Stomach (tissue), 9 donors: ENCODE measurements around the gene CCDC137. TPM values are rescaled to one million over a fixed set of nuclear protein-coding genes. Genes with fewer than 3 reads are reported as not detected.

Experiments
- DNase-seq, 2 donors: peaks; one replicate each; pipeline versions ENCODE4 v3.0.0 to v3.0.0-alpha.2; 2013 to 2019
- H3K27ac ChIP-seq, 5 donors: fragments of 200-600 bp in 4 of 5; sonication (generic) in 4 of 5; one replicate each; pipeline ENCODE4 v1.5.1; 2013 to 2019; ENCODE audit warnings: mild to moderate bottlenecking in 1 of 5, moderate library complexity in 1 of 5
- H3K27me3 ChIP-seq, 3 donors: fragments of 200-600 bp; sonication (generic); one replicate each; pipeline ENCODE4 v1.5.1; 2017 to 2019; ENCODE audit warnings: mixed run types in 1 of 3
- H3K36me3 ChIP-seq, 4 donors: fragments of 200-600 bp; sonication (generic); 1 replicate in 3 of 4; 2 replicates in 1 of 4; pipeline ENCODE4 v1.5.1; 2016 to 2019
- H3K4me1 ChIP-seq, 4 donors: fragments of 200-600 bp; sonication (generic); one replicate each; pipeline ENCODE4 v1.5.1; 2016 to 2019
- H3K4me3 ChIP-seq, 4 donors: fragments of 200-600 bp; sonication (generic) in 3 of 4; one replicate each; pipeline ENCODE4 v1.5.1; 2016 to 2019; ENCODE audit warnings: mild to moderate bottlenecking in 1 of 4
- H3K9me3 ChIP-seq, 4 donors: fragments of 200-600 bp; sonication (generic); one replicate each; pipeline ENCODE4 v1.5.1; 2016 to 2019
- CTCF ChIP-seq, 7 experiments: fragments of 450-650 bp in 4 of 7; fragments of 200-600 bp in 3 of 7; sonication (generic) in 3 of 7; IDR thresholded peaks; one replicate each; pipeline ENCODE4 v1.5.1; 2016 to 2019; ENCODE audit warnings: antibody characterized with exemption in 7 of 7, control low read depth in 2 of 7, mild to moderate bottlenecking in 1 of 7
- EP300 ChIP-seq: sonication (generic); formaldehyde crosslinking; IDR thresholded peaks from one replicate; pipeline ENCODE4 v1.6.1; 2017; ENCODE audit warnings: antibody characterized with exemption
- POLR2A ChIP-seq, 4 donors: fragments of 450-650 bp; IDR thresholded peaks; one replicate each; pipeline ENCODE4 v1.6.1; 2016; ENCODE audit warnings: antibody characterized with exemption in 4 of 4, control low read depth in 2 of 4, mild to moderate bottlenecking in 1 of 4, moderate library complexity in 1 of 4
- POLR2AphosphoS5 ChIP-seq, 3 donors: sonication (generic); formaldehyde crosslinking; IDR thresholded peaks; one replicate each; pipeline ENCODE4 v1.6.1; 2016; ENCODE audit warnings: antibody characterized with exemption in 3 of 3
- WGBS, 5 donors: extraction: QIAGEN DNeasy Blood & Tissue Kit in 3 of 5; methylation state at CpG; one replicate each; pipeline versions ENCODE4 v1.1.5 to v1.1.7; 2013 to 2018; 5-methylcytosine and 5-hydroxymethylcytosine counted together
- intact Hi-C: fragments of 100-400 bp; cut with DNase I; formaldehyde crosslinking; loops from one replicate; pipeline ENCODE4 v1.15.1; 2023; ENCODE audit warnings: low total_unique reads
- polyA plus RNA-seq, 3 donors: library from polyadenylated mRNA; stranded (reverse); fragments of 200-250 nt; gene quantifications; one replicate each; pipeline ENCODE4 v1.2.3, GENCODE V29; 2013
- total RNA-seq, 5 donors: library from RNA; depleted of rRNA; stranded (reverse); fragments of >200 nt; gene quantifications; one replicate each; pipeline versions ENCODE4 v1.1.0 to v1.2.3, GENCODE V29; 2014 to 2016
- donor health status: healthy with polysubstance abuse.
- donor health status: Bipolar disorder and iron deficiency.
- donor health status: healthy.

The CCDC137 gene
- total and polyA plus RNA-seq, 8 donors, result 0.58 to 279 (median 19.6) TPM

DNA sequence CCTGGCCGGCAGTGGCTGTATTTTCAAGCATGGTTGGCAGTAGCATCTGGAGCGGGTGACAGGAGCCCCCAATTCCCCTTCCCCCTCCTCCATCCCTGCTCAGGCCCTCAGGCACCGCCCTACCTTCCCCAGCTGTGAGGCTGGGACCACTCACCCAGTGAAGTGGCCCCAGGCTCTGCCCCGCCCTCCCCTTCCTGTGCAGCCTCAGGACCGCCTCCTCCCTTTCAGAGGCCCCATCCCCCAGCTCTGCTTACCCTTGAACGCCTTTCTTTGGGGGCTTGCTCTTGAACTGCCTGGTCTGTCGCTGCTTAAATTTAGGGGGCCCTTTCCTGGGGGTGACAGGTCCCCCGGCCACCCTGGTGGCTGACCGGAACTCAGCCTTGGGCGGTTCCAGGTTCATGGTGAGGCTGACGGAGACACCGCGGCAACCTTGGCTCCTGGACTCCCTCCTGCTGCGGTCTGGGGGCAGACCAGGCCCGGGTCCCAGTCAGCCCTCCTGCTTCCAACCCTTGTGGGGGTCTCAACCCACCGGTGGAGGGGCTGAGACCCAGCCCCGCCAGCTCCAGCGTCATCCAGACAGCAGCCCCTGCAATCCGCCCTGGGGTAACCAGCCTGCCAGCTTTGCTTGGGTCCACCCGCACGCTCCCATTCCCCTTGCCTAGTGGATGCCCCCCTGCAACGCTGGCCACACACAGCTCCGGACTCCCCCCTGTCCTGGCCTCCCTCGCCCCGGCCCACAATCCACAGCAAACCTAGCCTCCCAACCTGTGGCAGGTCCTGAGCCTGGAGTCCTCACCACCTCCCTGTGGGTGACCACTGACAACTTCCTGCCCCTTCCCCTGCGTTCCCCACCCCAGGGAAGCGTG, 13.4 kb upstream of the CCDC137 start:
- Histone ChIP-seq H3K27ac (no peak overlapping the region), H3K36me3 (no peaks in the 10 kb centered on the region), H3K4me3 (peak overlapping the region in 2 of 4 donors; percentile 12 to 22), H3K9me3 (peaks cover 0 to 11% (median 8%) of the 10 kb centered on the region in 4 donors), H3K4me1 (peaks cover 0 to 16% (median 9%) of the 10 kb centered on the region in 4 donors), H3K27me3 (peaks cover 21 to 79% (median 29%) of the 10 kb centered on the region in 3 donors)
- TF ChIP-seq CTCF (IDR thresholded peaks at IDR 0.05) (no peak), POLR2AphosphoS5 (IDR thresholded peaks at IDR 0.05) (no peak), EP300 (no peak), POLR2A (IDR thresholded peaks at IDR 0.05) (no peak)
- intact Hi-C loops, result no loop called here
- DNase-seq, result peak in 1 of 2 donors; percentile 64
- WGBS, 5 donors, result 27 to 41% (median 33%) methylated on average over 16 to 27 of the region's 27 CpGs

- H3K27me3 ChIP-seq, result peaks cover 7 to 55% (median 9%) of the 10 kb centered on the region in 3 donors
- peaks cover 0 to 15% (median 12%) of the 10 kb centered on the region in 4 donors for H3K4me1 ChIP-seq
- peak in 1 of 2 donors; percentile 28 for DNase-seq
- 71 to 90% (median 83%) methylated on average over 10 to 18 of the region's 18 CpGs for WGBS, 5 donors
- H3K9me3 ChIP-seq, result no peaks in the 10 kb centered on the region
- intact Hi-C loops, result no loop called here
- no peaks in the 10 kb centered on the region for H3K36me3 ChIP-seq
- no peak overlapping the region for H3K4me3 ChIP-seq
- no peak overlapping the region for H3K27ac ChIP-seq
- TF ChIP-seq POLR2A (IDR thresholded peaks at IDR 0.05) (no peak), POLR2AphosphoS5 (IDR thresholded peaks at IDR 0.05) (no peak), CTCF (IDR thresholded peaks at IDR 0.05) (no peak)
Measured at GRCh38 chr17:81655378-81656117, 11.0 kb upstream of the CCDC137 start.

DNA sequence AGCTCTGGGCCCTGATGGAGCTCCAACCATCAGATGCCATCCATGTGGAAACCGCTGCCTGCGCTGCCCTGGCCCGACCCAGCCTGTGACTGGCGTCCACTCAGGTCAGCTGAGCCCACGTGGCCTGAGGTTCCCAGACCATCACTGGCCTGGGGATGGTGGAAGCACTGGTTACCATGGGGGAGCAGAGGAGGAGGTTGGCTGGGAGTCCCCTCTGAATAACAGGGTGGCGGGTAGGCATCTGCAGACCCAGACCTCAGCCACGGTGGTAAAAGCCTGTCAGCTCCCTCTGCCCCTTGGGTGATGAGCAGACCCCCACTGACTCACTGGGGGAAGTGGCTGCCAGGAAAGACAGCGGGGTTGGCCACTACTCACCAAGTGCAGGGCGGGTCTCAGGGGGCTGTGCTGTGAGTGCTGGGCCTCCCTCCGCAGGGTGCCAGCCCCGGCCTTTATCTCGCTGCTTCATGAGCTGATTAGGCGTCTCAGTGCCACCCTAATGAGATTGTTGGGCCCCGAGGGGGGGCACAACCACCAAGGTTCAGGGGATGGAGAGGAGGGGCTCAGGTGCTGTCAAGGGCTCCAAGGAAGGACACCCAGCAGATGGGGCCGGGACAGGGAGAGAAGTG, 10.3 kb upstream of the CCDC137 start, which contains the start of gene PDE6G:
PDE6G (minus strand) TSS at position 425 of the 626 bp plus-strand sequence. CDS start 3,237 bp downstream, outside the sequence.
- TF ChIP-seq POLR2A (IDR thresholded peaks at IDR 0.05), result no peak
- TF ChIP-seq CTCF (IDR thresholded peaks at IDR 0.05), result no peak
- TF ChIP-seq EP300, result no peak
- TF ChIP-seq POLR2AphosphoS5 (IDR thresholded peaks at IDR 0.05), result no peak
- Histone ChIP-seq H3K4me1 (peaks cover 0 to 21% (median 12%) of the 10 kb centered on the region in 4 donors), H3K4me3 (no peak within 1 kb of the TSS), H3K36me3 (no peaks in the 10 kb centered on the region), H3K27ac (peak within 1 kb of the TSS in 2 of 5 donors; percentile 24 to 48), H3K27me3 (peaks cover under 1 to 48% (median 6%) of the 10 kb centered on the region in 3 donors), H3K9me3 (no peaks in the 10 kb centered on the region)
- no peak for DNase-seq
- 62 to 76% (median 68%) methylated on average over 15 of the region's 15 CpGs for WGBS, 5 donors
- intact Hi-C loops, result no loop called here

GRCh38 chr17:81656835-81657234, 9.7 kb upstream of the CCDC137 start:
- Histone ChIP-seq H3K9me3 (no peaks in the 10 kb centered on the region), H3K36me3 (no peaks in the 10 kb centered on the region), H3K4me1 (peaks cover 0 to 21% (median 12%) of the 10 kb centered on the region in 4 donors), H3K27me3 (peaks cover 0 to 42% (median 6%) of the 10 kb centered on the region in 3 donors), H3K4me3 (no peak overlapping the region), H3K27ac (peak overlapping the region in 2 of 5 donors; percentile 24 to 48)
- whole genome bisulfite sequencing, 5 donors, result 44 to 64% (median 55%) methylated on average over 4 of the region's 4 CpGs
- intact Hi-C loops, result no loop called here
- peak; percentile 31 to 65 for DNase-seq
- no peak for TF ChIP-seq EP300
- no peak for TF ChIP-seq POLR2A (IDR thresholded peaks at IDR 0.05)
- no peak for TF ChIP-seq CTCF (IDR thresholded peaks at IDR 0.05)
